IPS DF 6.9 (cell line): ENCODE data around the gene RASGRF2.

ENCODE experiments used
- DNase-seq: peaks from one replicate; pipeline ENCODE4 v3.0.0-alpha.2; 2013; ENCODE audit warnings: low read depth, low spot score
- H3K27ac ChIP-seq: one replicate; pipeline ENCODE4 v1.5.1; 2013; ENCODE audit warnings: low read length, control low read depth
- H3K27me3 ChIP-seq: 2 replicates; pipeline ENCODE4 v1.6.1; 2013; ENCODE audit warnings: mild to moderate bottlenecking, low read length; ENCODE audit not compliant: control insufficient read depth, insufficient read depth
- H3K36me3 ChIP-seq: 2 replicates; pipeline ENCODE4 v1.6.1; 2013; ENCODE audit warnings: low read length; ENCODE audit not compliant: control insufficient read depth, insufficient read depth
- H3K4me1 ChIP-seq: 2 replicates; pipeline ENCODE4 v1.6.1; 2013; ENCODE audit warnings: low read length; ENCODE audit not compliant: control insufficient read depth, insufficient read depth
- H3K4me3 ChIP-seq: 2 replicates; pipeline ENCODE4 v1.5.1; 2013; ENCODE audit warnings: mild to moderate bottlenecking, low read length
- H3K9me3 ChIP-seq: 2 replicates; pipeline ENCODE4 v1.6.1; 2013; ENCODE audit warnings: low read length, inconsistent platforms; ENCODE audit not compliant: control insufficient read depth, insufficient read depth
- WGBS: extraction: QIAGEN DNeasy Blood & Tissue Kit; methylation state at CpG from one replicate; pipeline ENCODE4 v1.1.7; 2013; ENCODE audit warnings: mixed read lengths, missing lambda C conversion rate; ENCODE audit not compliant: insufficient read length, insufficient coverage; 5-methylcytosine and 5-hydroxymethylcytosine counted together

RASGRF2 gene

DNA sequence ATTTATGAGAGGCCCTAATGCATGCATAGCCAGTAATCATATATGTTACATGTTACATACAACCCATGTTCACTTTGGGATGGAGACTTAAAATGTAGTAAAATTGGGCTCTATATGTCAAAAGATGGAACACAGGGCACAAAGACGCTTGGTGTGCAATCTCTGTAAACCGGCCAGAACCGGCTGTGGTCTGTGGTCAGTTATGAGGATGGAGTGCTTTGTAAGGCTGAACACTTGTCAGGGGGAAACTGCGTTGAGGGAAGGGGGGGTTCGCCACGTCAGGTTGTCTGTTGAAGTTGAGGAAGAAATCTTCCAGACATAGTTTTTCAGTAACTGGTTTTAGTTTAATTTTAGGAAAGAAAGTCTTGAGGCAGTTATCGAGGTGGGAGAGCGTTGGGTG is 270.3 kb downstream of the RASGRF2 start:
- Histone ChIP-seq H3K36me3 (peaks cover 2% of the 10 kb centered on the region; the same call in 1 of the 2 replicates), H3K4me1 (peaks cover 5% of the 10 kb centered on the region; the same call in 1 of the 2 replicates), H3K9me3 (no peaks in the 10 kb centered on the region), H3K27ac (no peak overlapping the region), H3K27me3 (no peaks in the 10 kb centered on the region), H3K4me3 (no peak overlapping the region)
- no CpG with 5 or more reads among the region's 8 CpGs for WGBS
- no peak for DNase-seq

DNA sequence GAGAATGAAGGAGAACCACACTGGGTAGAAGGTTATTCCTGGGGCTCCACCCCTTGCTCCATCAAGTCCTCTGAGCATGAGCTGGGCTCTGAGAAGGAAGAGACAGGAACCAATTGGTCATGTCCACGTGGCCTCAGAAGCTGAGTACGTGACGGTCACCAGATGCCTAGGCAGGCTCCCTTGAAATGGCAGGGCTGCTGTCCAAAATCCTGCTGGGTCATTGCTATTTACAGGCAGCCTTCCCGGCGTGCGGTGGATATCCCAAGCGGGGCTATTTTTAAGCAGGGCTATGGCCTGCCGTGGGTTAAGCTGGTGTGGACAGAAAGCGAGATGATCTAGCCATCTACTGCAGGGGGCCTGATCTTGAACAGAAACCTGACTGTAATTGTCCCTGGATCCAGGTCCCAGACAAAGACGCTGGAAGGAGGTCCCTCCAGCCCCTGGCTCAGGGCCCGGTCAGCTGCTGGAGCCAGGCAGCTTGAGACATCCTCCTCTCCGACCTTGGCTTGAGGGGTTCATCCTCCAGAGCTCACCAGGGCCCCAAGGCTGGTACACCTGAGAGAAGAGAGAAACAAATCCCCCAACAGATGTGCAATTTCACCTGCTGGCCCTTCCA is 272.4 kb downstream of the RASGRF2 start:
- WGBS = no CpG with 5 or more reads among the region's 12 CpGs
- Histone ChIP-seq H3K27me3 (no peaks in the 10 kb centered on the region), H3K4me1 (peaks cover 5% of the 10 kb centered on the region; the same call in 1 of the 2 replicates), H3K36me3 (peaks cover 2% of the 10 kb centered on the region; the same call in 1 of the 2 replicates), H3K4me3 (no peak overlapping the region; the same call in 1 of the 2 replicates), H3K27ac (no peak overlapping the region), H3K9me3 (no peaks in the 10 kb centered on the region)
- no peak for DNase-seq

DNA sequence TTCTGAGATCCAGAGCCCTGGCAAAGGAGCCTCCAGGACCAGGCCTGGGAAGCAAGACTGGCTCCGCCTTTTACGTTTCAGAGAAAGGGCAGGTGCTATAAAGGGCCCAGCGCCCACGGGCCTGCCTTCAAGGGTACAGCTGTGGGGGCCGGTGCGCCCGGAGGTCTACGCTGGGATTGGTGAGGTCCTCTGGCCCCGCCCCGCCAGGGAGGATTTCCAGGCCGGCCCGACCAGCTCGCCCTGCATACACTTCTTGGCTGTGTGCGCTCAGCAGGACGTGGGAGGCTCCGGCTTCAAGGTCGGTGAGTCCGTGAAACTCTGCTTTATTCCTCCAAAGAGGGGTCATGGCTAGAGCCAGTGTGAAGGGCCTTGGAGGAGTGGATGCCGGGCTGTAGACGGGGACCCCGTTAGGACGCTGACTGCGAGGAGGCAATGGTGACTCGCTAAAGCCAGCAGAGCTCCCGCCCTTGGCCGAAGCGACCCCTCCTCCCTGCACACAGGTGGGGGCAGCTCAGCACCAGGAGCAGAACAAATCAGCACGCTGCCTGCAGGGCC is 273.0 kb downstream of the RASGRF2 start, which contains the start of gene CKMT2:
Gene CKMT2, plus strand, starts transcription at position 243 of the 555 bp plus-strand sequence. CDS start 17,811 bp downstream, outside the sequence.
- H3K4me1 ChIP-seq = peaks cover 5% of the 10 kb centered on the region; the same call in 1 of the 2 replicates
- H3K4me3 ChIP-seq = peak within 1 kb of the TSS; percentile 44; the same call in 1 of the 2 replicates
- H3K9me3 ChIP-seq = no peaks in the 10 kb centered on the region
- H3K27me3 ChIP-seq = no peaks in the 10 kb centered on the region
- H3K36me3 ChIP-seq = peaks cover 2% of the 10 kb centered on the region; the same call in 1 of the 2 replicates
- no CpG with 5 or more reads among the region's 28 CpGs for WGBS
- DNase-seq = peak; percentile 58
- H3K27ac ChIP-seq = no peak within 1 kb of the TSS

DNA sequence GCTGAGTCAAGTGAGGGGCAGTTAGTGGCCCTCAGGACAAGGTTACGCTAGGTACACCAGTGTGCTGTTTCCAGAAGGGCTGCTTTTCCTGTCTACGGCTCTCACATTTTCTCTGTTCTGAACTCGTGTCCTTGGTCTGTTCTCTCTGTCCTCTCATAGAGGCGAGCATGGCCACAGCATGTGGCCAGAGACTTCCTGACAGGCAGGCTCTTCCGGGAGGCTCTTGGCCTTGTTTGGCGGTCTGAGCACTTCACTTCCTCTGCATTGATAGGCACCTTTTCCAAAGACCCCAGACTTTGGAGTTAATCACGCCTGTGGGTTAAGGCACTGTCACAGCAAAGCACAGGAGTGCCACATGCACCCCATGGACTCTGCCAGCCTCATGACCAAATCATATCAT is 274.1 kb downstream of the RASGRF2 start:
- no peak overlapping the region for H3K4me3 ChIP-seq
- peaks cover 5% of the 10 kb centered on the region; the same call in 1 of the 2 replicates for H3K4me1 ChIP-seq
- no peak overlapping the region for H3K27ac ChIP-seq
- no peaks in the 10 kb centered on the region for H3K9me3 ChIP-seq
- WGBS = no CpG with 5 or more reads among the region's 7 CpGs
- DNase-seq = no peak
- no peaks in the 10 kb centered on the region for H3K27me3 ChIP-seq
- H3K36me3 ChIP-seq = peaks cover 2% of the 10 kb centered on the region; the same call in 1 of the 2 replicates

- Histone ChIP-seq H3K4me1 (peaks cover 5% of the 10 kb centered on the region; the same call in 1 of the 2 replicates), H3K27ac (no peak overlapping the region), H3K4me3 (no peak overlapping the region), H3K27me3 (no peaks in the 10 kb centered on the region), H3K36me3 (peaks cover 2% of the 10 kb centered on the region; the same call in 1 of the 2 replicates), H3K9me3 (no peaks in the 10 kb centered on the region)
- DNase-seq = no peak
- WGBS = no CpG with 5 or more reads among the region's 3 CpGs
Measured at GRCh38 chr5:81234801-81235200, 274.6 kb downstream of the RASGRF2 start.

DNA sequence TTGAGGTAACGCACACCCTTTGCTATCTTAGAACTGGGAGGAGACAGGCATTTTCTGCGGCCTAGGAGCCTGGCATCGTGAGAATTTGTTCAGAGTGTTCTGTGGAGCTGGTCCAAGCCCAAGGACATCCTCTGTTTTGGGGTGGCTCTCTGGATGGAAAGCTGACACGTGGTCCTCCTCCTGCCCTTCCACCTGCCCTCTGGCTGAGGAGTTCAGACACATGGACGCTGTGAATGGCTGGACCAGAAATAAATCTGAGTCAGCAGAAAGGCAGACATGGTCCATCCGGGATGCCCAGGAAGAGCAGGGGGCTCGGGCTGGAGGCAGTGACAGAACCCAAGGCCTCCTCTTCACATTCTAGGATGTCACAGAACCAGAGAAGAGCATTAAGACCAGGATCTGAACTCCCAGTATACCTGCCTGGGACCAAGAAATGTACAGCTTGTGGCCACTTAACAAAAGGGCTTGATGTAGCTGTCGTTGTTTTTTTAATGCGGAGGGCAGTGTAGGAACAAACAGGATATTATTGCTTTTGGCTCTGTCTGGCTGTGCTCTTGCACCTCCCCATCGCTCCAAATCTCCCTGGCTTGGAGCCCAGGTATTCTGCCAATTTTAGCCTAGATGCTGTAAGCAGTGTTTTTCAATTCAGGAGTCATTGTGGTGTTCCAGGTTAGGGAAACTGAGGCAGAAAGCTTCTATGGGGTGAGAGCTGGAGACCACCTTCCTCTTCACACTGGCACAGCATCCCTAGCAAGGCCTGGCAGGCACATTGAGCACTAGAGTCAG is 275.3 kb downstream of the RASGRF2 start:
- no CpG with 5 or more reads among the region's 10 CpGs for WGBS
- peaks cover 2% of the 10 kb centered on the region; the same call in 1 of the 2 replicates for H3K36me3 ChIP-seq
- H3K9me3 ChIP-seq = no peaks in the 10 kb centered on the region
- no peak overlapping the region for H3K27ac ChIP-seq
- peaks cover 5% of the 10 kb centered on the region; the same call in 1 of the 2 replicates for H3K4me1 ChIP-seq
- H3K4me3 ChIP-seq = no peak overlapping the region
- H3K27me3 ChIP-seq = no peaks in the 10 kb centered on the region
- no peak for DNase-seq

GRCh38 chr5:81238460-81238859 is 278.3 kb downstream of the RASGRF2 start:
- H3K27ac ChIP-seq = no peak overlapping the region
- H3K9me3 ChIP-seq = no peaks in the 10 kb centered on the region

GRCh38 chr5:81239613-81240012 is 279.4 kb downstream of the RASGRF2 start:
- no peaks in the 10 kb centered on the region for H3K27me3 ChIP-seq
- H3K4me1 ChIP-seq = no peaks in the 10 kb centered on the region
- no CpG with 5 or more reads among the region's 5 CpGs for WGBS
- H3K9me3 ChIP-seq = no peaks in the 10 kb centered on the region
- H3K36me3 ChIP-seq = peaks cover 2% of the 10 kb centered on the region; the same call in 1 of the 2 replicates
- no peak overlapping the region for H3K27ac ChIP-seq
- no peak for DNase-seq
- H3K4me3 ChIP-seq = no peak overlapping the region

More at GRCh38 chr5:81238460-81238859, 278.3 kb downstream of the RASGRF2 start:
- Histone ChIP-seq H3K4me3 (no peak overlapping the region), H3K27me3 (no peaks in the 10 kb centered on the region), H3K4me1 (0 out of 2 replicates have a peak, but pooled peaks cover 2% of the 10 kb centered on the region), H3K36me3 (peaks cover 2% of the 10 kb centered on the region; the same call in 1 of the 2 replicates)
- DNase-seq = no peak
- no CpG with 5 or more reads among the region's 4 CpGs for WGBS

DNA sequence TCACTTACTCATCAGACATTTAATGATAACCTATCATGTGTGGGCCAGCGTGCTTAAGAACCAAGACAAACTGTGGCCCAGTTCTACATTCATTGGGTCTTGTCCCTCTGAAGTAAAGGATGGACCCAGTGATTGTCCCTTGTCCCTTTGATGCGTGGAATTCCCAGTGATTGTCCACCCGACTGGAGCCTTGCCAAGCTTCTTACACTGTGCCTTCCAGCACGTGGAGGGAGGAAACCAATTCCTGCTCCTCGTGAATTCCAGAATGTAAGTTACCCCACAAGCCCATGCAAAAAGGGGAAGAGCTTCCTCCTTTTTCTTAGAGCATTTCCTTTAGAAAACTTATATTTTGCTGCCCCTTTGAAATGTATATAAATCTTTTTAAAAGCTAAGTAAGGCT is 280.8 kb downstream of the RASGRF2 start:
- H3K27me3 ChIP-seq = no peaks in the 10 kb centered on the region
- no peaks in the 10 kb centered on the region for H3K36me3 ChIP-seq
- WGBS = no CpG with 5 or more reads among the region's 5 CpGs
- DNase-seq = no peak
- H3K27ac ChIP-seq = no peak overlapping the region
- H3K4me1 ChIP-seq = no peaks in the 10 kb centered on the region
- H3K9me3 ChIP-seq = no peaks in the 10 kb centered on the region
- H3K4me3 ChIP-seq = no peak overlapping the region

DNA sequence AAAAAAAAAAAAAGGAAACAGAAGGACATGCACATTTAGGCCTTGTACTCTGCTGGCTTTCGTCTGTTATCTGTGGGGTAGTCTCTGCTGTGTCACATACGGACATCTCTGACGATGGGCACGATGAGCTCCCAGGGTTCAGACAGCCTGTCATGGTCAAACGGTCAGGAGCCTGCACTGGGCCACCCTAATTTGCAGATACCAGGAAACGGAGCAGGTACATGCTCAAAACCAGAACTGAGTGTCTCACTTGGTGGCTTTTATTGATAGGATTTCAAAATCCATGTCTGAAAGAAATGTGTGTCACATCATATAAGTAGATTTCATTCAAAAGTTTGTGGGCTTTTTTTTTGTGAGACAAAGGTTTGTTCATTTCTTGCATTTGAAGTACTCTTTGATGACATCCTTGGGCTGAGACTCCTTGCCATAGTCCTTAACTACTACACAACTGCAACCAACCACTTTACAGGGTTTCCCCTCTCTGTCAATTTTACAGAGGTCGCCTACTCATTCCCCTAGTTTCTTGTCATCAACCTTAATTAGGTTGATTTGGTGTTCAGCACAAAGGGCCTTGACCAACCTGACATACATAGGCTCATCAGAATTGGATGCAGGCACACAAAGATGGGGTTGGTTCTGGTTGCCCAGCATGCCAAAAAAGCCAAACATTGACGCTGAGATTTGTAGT is 281.9 kb downstream of the RASGRF2 start:
- Histone ChIP-seq H3K4me3 (no peak overlapping the region), H3K36me3 (no peaks in the 10 kb centered on the region), H3K4me1 (no peaks in the 10 kb centered on the region), H3K27ac (no peak overlapping the region), H3K9me3 (no peaks in the 10 kb centered on the region), H3K27me3 (no peaks in the 10 kb centered on the region)
- no CpG with 5 or more reads among the region's 8 CpGs for WGBS
- DNase-seq = no peak
